Posterior vena cava (tissue), 2 donors: ENCODE measurements around the gene CARD11. TPM values are rescaled to one million over a fixed set of nuclear protein-coding genes. Genes with fewer than 3 reads are reported as not detected.
"Not testable (repeated sequence)": the region's sequence is repeated elsewhere in the genome, so short reads cannot be mapped to it uniquely, and the experiment has no call there.

Source experiments
- DNase-seq: peaks from one replicate; pipeline ENCODE4 v3.0.0-alpha.2; 2020; ENCODE audit warnings: low spot score
- intact Hi-C, 2 donors: fragments of 100-400 bp; cut with DNase I; formaldehyde crosslinking; loops; one replicate each; pipeline versions ENCODE4 v1.14.1 to v1.14.2; 2022 to 2023
- total RNA-seq, 2 donors: library from RNA; stranded (reverse); fragmentation: NEBNext Ultra II Directional; extraction: Animal tissue kit (Norgen Biotek cat#: 25700); gene quantifications; one replicate each; pipeline ENCODE4 v1.2.1, GENCODE V29; 2021
- donor health status: DM: yes; HTN: yes; CAD: no.
- donor health status: DM: yes; HTN: yes; CAD: no.

CARD11 gene
- total RNA-seq, 2 donors from 2014 or later = 0.86 to 1.9 TPM

DNA sequence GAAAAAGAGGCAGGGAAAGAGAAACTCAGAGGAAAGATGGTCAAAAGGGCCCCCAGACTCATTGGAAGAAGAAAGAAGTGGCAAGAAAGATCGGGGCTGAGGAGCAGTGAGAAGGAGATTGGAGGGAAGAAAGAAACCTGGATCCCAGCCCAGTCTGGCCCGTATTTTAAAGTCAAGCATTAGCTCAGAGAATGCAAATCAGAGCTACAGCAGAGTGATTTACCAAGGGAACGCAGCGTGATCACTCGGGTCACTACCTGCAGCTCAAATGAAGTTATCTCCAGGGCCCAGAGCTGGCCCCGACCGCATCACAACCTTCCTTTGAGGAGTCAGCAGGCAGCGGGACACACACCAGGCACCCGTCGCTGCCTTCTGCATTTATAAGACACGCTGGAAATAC is 72.8 kb downstream of the CARD11 start:
- DNase-seq = no peak
- intact Hi-C loops = no loop called here

DNA sequence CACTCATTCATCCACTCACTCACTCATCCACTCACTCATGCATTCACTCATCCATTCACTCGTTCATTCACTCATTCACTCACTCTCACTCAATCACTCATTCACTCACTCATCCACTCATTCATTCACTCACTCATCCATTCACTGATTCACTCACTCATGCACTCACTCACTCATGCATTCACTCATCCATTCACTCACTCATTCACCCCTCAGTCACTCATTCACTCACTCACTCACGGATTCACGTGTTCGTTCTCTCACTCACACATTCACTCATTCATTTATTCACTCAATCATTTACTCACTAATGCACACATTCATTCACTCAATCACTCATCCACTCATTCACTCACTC is 73.4 kb downstream of the CARD11 start:
- intact Hi-C loops = no loop called here
- no peak for DNase-seq

DNA sequence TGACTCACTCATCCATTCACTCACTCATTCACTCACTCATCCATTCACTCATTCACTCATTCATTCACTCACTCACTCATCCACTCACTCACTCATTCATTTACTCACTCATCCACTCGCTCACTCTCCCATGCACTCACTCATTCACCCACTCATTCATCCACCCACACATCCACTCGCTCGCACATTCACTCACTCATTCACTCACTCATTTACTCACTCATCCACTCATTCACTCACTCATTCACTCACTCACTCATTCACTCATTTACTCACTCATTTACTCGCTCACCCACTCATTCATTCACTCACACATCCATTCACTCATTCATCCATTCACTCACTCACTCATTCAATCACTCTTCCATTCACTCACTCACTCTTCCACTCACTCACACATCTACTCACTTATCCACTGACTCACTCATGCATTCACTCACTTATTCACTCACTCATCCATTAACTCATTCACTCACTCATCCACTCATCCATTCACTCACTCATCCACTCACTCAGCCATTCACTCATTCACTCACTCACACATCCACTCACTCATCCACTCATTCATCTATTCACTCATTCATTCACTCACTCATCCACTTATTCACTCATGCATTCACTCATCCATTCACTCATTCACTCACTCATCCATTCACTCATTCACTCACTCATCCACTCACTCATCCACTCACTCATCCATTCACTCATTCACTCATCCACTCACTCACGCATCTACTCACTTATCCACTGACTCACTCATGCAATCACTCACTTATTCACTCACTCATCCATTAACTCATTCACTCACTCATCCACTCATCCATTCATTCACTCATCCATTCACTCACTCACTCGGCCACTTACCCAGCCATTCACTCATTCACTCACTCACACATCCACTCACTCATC is 74.0 kb downstream of the CARD11 start:
- intact Hi-C loops = no loop called here
- no peak for DNase-seq

DNA sequence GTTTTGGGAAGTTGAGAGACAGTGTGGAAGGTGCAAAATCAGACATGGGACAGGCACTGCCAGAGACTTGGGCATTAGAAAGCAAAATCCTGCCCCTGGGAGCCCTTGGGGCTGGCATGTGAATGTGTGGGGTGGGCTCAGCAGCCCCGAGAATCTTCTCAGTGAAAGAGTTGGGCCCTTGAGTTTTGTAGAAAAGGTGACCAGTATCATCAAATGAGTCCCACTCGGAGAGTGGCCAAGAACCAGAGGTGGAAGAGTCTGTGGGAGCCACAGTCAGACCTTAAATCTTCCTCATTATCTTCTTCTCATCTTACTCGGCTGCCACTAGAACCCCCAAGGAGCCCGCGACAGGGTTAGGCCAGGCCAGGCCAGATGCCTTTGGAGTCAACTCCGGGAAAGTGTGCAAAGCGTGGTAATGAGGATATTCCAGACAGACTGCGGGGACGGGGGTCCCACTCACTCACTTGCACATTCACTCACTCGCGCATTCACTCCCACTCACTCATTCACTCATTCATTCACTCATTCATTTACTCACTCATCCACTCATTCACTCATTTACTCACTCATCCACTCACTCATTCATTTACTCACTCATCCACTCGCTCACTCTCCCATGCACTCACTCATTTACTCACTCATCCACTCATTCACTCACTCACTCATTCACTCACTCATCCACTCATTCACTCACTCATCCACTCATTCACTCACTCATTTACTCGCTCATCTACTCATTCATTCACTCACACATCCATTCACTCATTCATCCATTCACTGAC is 74.9 kb downstream of the CARD11 start:
- intact Hi-C loops = no loop called here
- DNase-seq = peak; percentile 63

DNA sequence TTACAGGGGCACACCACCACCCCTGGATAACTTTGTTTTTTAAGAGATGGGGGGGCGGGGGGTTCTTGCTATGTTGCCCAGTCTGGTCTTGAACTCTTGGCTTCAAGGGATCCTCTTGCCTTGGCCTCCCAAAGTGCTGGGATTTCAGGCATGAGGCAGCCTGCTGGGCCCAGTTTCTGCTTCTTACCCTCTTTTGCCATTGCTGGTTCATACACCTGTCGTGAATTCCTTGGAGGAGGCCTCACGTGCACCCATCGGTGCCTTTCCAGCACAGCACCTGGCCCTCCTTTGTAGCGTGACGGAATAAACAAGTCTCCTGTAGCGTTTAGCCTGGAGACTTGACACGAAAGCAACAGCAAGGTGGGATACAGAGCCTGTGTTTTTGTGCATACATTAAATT is 75.5 kb downstream of the CARD11 start:
- DNase-seq = peak; percentile 16
- intact Hi-C loops = no loop called here

DNA sequence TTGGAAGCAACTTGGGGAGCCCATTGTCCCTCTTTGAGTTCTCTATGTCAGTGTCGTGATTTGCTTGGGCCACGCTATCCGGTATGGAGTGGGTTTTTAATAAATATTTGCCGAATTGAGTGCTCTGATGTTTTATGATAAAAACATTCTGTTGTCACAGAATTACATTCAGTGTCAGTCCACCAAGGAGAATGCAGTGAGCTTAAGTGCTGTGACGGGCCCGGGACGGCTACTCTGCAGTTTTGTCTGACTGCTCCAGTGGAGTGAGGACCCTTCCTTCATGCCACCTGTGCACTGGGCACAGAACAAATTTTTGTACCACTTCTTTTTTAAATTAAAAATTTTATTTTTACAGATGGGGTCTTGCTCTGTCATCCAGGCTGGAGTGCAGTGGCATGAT is 76.0 kb downstream of the CARD11 start:
- peak; percentile 28 for DNase-seq
- intact Hi-C loops = no loop called here

DNA sequence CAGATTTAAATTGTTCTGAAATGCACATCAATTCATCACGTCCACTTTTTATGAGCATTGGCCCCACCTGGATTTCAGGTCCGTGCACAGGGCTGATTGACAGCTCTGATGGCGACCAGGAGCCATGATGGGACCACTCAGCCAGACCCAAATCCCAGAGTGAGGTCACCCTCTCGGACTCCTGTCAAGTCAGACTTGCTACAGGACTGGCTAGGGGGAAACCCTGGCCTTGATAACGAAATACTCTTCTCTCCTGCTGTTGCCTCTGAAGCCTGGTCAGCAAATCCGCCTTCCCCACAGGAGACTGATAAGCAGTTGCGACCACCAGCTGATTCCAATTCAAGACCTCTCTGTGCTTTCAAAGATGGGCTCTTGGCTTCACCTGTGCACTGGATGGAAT is 76.4 kb downstream of the CARD11 start:
- intact Hi-C loops = no loop called here
- DNase-seq = peak; percentile 22

DNA sequence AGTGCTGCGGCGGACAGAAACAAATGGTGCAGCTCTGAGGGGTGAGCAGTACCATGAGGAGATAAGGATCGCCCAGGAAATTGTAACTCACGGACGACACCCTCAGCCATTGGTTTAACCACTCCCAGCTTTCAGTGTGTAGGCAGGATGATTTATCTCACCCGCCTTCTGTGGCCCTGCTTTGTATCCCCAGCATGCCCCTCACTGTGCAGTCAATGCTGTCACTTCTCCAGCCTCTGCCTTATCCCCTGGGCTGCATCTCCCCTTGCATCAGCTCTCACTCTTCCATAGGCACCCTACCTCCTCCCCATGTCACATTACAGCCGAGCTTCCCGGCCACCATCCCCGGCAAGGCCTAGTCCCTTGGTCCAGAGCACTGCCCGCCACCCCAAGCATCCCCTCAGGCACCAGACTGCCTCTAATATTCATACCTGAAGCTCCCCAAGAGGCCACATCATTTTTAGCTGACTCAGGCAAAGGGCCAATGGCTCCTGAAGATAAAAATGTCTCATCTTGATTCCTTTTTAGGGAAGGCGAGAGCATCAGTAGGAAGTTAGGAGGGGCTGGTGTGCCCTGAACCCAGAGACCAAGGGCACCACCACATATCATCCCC is 77.1 kb downstream of the CARD11 start:
- intact Hi-C loops = no loop called here
- peak; percentile 19 for DNase-seq

DNA sequence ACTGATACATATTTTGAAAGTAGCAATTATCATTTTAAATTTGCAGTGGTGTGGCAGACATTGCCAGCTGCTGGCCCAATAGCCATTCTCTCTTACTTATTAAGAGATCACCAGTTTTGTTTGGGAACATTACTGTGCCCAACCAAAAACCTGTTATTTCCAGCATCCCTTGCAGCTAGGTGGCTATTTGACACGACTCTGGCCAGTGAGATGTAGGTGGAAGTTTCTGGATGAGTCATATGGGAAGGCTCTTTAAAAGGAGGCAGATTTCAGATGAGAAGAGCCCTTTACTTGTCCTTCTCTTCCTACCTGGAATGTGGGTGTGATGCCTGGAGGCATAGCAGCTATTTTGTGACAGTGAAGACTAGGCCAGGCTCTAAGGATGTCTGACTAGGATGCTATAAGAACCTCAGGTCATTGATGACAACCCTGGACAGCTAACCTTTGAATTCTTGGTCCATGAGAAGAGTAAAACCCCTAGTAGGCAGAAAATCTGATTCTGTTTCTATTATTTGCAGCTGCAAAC is 77.9 kb downstream of the CARD11 start:
- no peak for DNase-seq
- intact Hi-C loops = no loop called here

DNA sequence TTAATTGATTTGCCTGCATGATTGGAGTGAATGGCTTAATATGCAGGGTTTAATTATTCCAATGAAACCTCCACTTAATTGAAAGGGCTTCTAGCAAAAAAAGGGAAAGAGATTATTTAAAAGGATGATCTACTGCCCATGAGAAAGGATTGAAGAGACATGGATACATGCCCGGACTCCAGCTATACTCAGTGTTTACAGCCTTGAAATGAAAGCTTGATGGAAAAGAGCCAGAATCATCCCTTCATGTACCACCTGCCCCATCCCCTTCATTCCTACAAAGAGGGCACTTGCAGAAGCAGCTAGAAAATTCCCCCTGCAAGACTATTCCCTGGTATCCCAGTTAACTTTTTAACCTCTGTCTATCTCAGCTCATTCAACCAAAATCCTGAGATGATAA is 78.4 kb downstream of the CARD11 start:
- no peak for DNase-seq
- intact Hi-C loops = no loop called here

DNA sequence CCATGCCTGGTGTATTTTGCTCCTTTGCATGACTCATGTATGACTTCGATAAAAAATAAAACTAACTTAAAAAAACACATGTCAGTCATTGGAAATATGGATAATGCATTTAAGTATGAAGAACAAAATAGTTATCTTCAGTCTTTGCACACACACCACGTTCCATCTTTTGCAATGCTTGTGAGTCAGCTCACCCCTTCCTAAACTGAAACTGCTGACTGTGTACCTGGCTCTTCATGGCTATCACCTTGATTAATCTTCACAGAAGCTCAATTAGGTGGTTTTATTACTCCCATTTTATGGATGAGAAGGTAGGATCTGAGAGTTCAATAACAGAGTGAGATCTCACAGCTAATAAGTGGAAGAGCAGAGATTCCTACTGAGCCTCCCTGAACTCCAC is 79.5 kb downstream of the CARD11 start:
- intact Hi-C loops = no loop called here
- no peak for DNase-seq

DNA sequence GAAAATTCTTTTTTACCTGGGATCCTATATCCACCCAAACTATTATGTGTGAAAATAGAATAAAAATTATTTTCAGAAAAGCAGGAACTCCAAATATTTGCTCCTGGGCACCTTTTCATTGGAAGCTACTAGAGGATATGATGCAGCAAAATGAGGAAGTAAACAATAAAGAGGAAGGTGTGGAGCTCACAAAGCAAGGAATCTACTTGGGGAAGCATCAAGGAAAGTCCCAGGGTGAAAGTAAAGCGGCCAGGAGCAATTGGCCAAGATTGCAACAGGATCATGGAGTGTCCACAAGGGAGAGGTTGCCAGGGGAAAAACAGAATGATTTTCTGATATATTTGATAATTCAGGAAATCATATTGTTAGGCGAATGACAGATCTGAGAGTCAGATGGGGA is 80.8 kb downstream of the CARD11 start:
- intact Hi-C loops = no loop called here
- DNase-seq = no peak

DNA sequence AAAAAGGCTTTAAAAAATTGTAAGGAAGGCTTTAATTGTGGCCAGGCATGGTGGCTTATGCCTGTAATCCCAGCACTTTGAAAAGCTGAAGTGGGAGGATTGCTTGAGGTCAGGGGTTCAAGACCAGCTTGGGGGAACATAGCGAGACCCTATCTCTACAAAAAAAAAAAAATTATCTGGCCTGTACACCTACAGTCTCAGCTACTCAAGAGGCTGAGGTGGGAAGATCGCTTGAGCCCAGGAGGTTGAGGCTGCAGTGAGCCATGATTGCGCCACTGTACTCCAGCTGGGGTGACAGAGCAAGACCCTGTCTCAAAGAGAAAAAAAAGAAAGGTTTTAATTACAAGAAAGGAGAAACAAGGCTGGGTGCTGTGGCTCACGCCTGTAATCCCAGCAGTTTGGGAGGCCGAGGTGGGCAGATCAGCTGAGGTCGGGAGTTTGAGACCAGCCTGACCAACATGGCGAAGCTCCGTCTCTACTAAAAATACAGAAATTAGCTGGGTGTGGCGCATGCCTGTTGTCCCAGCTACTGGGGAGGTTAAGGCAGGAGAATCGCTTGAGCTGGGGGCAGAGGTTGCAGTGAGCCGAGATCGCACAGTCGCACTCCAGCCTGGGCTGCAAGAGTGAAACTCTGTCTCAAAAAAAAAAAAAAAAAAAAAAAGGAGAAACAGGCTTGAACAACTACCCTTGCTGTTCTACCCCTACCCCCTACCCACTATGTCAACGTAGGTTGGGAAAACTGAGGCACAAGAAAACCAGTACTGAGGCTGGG is 83.7 kb downstream of the CARD11 start:
- peak; percentile 47 for DNase-seq
- intact Hi-C loops = no loop called here

DNA sequence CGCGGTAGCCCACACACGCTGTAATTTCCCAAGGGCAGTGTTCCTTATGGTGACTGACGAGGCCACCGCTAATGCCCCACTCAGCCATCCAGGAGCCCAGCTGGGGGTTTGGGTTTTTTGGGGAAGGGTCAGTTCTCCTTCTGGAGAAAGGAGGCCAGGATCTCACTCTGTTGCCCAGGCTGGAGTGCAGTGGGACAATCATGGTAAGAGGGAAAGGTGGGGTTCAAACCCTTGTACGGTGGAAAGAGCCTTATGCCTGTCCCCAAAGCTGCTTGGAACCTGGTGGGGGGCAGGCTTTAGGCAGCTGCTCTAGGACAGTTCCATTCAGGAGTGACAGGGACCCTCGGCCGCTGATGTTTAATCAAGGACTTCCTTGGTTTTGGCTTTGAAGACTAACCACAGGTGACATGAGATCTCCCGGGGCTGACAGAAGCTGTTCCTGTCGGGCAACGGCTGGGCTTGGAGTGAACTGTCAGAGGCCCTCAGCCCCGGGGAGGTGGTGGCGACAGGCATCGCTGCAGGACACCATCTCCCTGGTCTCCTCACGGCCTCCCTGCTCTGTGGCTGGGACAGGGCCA is 84.5 kb downstream of the CARD11 start:
- intact Hi-C loops = no loop called here
- DNase-seq = peak; percentile 73

DNA sequence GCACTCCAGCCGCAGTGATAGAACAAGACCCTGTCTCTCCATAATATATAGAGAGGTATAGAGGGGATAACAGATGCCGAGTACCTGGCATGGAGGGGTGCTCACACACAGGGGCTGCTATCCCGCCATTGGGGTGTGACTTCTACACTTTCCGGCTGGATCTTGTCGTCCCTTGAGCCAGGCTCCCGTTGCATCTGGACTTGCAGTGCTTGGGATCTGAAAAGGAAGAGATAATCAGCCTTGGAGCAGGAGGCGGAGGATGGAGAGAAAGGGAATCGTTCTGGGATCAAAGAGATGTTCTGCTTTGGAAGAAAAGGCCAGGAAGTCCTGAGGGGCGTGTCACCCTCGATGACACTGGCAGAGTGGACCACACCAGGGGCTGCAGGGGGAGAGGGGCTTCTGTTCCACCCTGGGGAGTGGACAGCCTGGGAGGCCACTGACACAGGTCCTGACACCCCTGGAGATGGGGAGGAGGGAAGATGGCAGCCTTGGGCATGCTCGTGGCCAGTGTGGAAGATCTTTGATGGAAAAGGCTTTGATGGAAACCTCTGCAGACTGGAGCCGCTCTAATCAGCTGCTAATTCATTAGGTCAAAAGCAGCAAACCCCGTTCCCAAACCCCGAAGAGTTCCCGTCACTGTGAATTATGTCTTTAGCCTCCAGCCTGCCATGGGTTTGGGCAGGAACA is 85.1 kb downstream of the CARD11 start:
- intact Hi-C loops = no loop called here
- DNase-seq = peak; percentile 65

DNA sequence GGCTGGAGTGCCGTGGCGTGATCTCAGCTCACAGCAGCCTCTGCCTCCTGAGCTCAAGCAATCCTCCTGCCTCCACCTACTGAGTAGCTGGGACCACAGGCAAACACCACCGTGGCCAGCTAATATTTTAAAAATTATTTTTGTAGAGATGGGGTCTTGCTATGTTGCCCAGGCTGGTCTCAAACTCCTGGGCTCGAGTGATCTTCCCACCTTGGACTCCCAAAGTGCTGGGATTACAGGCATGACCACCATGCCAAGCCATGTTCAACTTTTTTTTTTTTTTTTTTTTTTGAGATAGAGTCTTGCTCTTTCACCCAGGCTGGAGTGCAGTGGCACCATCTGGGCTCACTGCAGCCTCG is 86.3 kb downstream of the CARD11 start:
- DNase-seq, intact Hi-C loops: not testable (repeated sequence)

DNA sequence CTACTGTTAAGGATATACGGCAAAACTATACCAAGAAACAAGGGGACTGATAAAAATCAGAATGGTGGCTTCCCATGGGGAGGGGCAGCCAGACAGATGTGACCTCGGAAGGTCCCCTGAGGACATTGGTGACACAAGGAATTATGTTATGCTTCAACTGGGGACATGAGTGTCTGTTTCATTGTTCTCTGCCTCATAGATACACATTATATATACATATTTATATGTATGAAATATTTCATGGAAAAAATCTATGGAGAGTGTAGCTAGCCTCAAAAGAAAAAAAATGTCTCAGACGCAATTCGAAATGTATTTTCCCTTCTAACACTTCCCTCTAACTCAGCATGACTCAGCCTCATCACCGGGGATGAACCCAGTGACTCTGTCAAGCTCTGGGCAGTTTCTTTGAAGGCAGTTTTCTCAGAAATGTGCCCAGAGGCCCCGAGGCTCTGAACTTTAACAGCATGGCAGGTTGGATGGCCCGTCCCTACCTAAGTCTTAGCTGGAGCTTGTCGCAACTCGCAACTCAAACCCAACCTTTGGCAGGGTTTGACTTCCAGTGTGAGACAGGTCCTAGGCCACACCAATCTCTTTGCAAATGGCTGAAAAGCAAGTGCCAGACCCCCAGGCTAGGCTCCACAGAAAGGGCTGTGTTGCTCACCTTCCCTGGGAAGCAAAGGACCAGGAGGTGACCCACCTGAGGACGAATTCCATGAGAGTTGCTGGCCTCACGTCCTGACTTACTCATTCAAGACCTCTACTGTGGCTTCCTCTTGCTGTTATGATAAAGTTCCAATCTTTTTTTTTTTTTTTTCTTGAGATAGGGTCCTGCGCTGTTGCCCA is 86.9 kb downstream of the CARD11 start:
- intact Hi-C loops = no loop called here
- DNase-seq = peak; percentile 37

DNA sequence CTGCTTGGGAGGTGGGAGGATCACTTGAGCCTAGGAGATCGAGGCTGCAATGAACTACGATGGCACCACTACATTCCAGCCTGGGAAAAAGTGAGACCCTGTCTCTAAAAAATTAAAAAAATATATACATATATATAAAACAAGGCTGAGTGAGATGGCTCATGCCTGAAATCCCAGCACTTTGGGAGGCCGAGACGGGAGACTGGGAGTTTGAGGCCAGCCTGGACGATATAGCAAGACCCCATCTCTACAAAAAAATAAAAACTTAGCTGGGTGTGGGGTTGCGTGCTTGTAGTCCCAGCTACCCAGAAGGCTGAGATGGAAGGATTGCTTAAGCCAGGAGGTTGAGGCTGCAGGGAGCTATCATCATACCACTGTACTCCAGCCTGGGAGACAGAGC is 87.6 kb downstream of the CARD11 start:
- DNase-seq = no peak
- intact Hi-C loops = no loop called here
